GM12864 (cell line): ENCODE results near the gene SLC39A5.
"Not testable (repeated sequence)": the region's sequence is repeated elsewhere in the genome, so short reads cannot be mapped to it uniquely, and the experiment has no call there.

Source experiments
- DNase-seq: peaks from one replicate; pipeline ENCODE4 v3.0.0-alpha.2; 2011; ENCODE audit warnings: low read depth
- H3K4me3 ChIP-seq: 2 replicates; pipeline ENCODE4 v1.5.1; 2011; ENCODE audit warnings: mild to moderate bottlenecking, low read depth, low read length, control low read depth
- CTCF ChIP-seq: IDR thresholded peaks from 2 replicates; pipeline ENCODE4 v1.5.1; 2011; ENCODE audit warnings: low read depth, mild to moderate bottlenecking, moderate library complexity, low read length, control low read depth, inconsistent platforms; ENCODE audit errors: missing control alignments

SLC39A5 gene

GRCh38 chr12:56261503-56262232, 31.8 kb downstream of the SLC39A5 start:
- no peak overlapping the region for H3K4me3 ChIP-seq
- no peak for TF ChIP-seq CTCF
- no peak for DNase-seq

GRCh38 chr12:56262955-56263354, 33.1 kb downstream of the SLC39A5 start:
- DNase-seq, H3K4me3 ChIP-seq: not testable (repeated sequence)
- TF ChIP-seq CTCF, result peak; percentile 8

GRCh38 chr12:56266068-56266692, 36.3 kb downstream of the SLC39A5 start:
- not testable (repeated sequence) for DNase-seq
- H3K4me3 ChIP-seq, result peak overlapping the region; percentile 66

GRCh38 chr12:56266693-56267442, 37.0 kb downstream of the SLC39A5 start, which contains the start of gene COQ10A:
TSS of gene COQ10A (plus strand) at chr12:56266942. CDS start at chr12:56267119, 177 bp downstream.
- peak within 1 kb of the TSS; percentile 66 for H3K4me3 ChIP-seq
- DNase-seq, result peak; percentile 53
- TF ChIP-seq CTCF, result peak; percentile 50

- H3K4me3 ChIP-seq, result peak overlapping the region; percentile 66
- DNase-seq, result no peak
- TF ChIP-seq CTCF, result no peak
Measured at GRCh38 chr12:56267443-56268071, 37.7 kb downstream of the SLC39A5 start.

GRCh38 chr12:56271031-56271430, 41.2 kb downstream of the SLC39A5 start:
- peak; percentile 50 for TF ChIP-seq CTCF
- no peak overlapping the region for H3K4me3 ChIP-seq
- DNase-seq, result no peak

GRCh38 chr12:56272468-56272867, 42.6 kb downstream of the SLC39A5 start:
- not testable (repeated sequence) for DNase-seq, H3K4me3 ChIP-seq
